Heart right ventricle (tissue), 16 donors: ENCODE data around the gene SPNS2. TPM values are rescaled to one million over a fixed set of nuclear protein-coding genes. Genes with fewer than 3 reads are reported as not detected.

Source experiments
- ATAC-seq, 8 donors: fragments of 200-7000 bp; cut with Tn5 transposase; one replicate each; pipeline ENCODE4 v1.9.1; 2020; ENCODE audit warnings: mild to moderate bottlenecking in 8 of 8, moderate library complexity in 8 of 8, moderate number of reproducible peaks in 1 of 8
- DNase-seq, 2 donors: peaks; one replicate each; pipeline ENCODE4 v3.0.0-alpha.2; 2020
- H3K27ac ChIP-seq, 10 donors: fragments of 200-600 bp; sonication (generic) in 2 of 10; one replicate each; pipeline versions ENCODE4 v1.5.0 to v1.8.0; 2020 to 2022; ENCODE audit warnings: mild to moderate bottlenecking in 3 of 10
- H3K27me3 ChIP-seq, 7 donors: fragments of 200-600 bp; one replicate each; pipeline ENCODE4 v1.8.0; 2021 to 2022; ENCODE audit warnings: mild to moderate bottlenecking in 2 of 7
- H3K36me3 ChIP-seq, 9 donors: fragments of 200-600 bp; sonication (generic) in 1 of 9; one replicate each; pipeline versions ENCODE4 v1.5.0 to v1.8.0; 2020 to 2022; ENCODE audit warnings: mild to moderate bottlenecking in 2 of 9
- H3K4me1 ChIP-seq, 9 donors: fragments of 200-600 bp; sonication (generic) in 1 of 9; one replicate each; pipeline versions ENCODE4 v1.5.0 to v1.8.0; 2020 to 2022; ENCODE audit warnings: mild to moderate bottlenecking in 4 of 9
- H3K4me3 ChIP-seq, 10 donors: fragments of 200-600 bp; sonication (generic) in 2 of 10; one replicate each; pipeline versions ENCODE4 v1.5.0 to v1.8.0; 2020 to 2022; ENCODE audit warnings: mild to moderate bottlenecking in 7 of 10, moderate library complexity in 2 of 10
- H3K9me3 ChIP-seq, 11 donors: fragments of 200-600 bp in 10 of 11; sonication (generic) in 2 of 11; one replicate each; pipeline versions ENCODE4 v1.5.0 to v1.8.0; 2013 to 2022; ENCODE audit warnings: mild to moderate bottlenecking in 2 of 11, control low read depth in 1 of 11, moderate library complexity in 1 of 11
- CTCF ChIP-seq, 9 donors: fragments of 200-600 bp; sonication (generic) in 2 of 9; IDR thresholded peaks; one replicate each; pipeline versions ENCODE4 v1.5.0 to v1.8.0; 2021 to 2022; ENCODE audit warnings: antibody characterized with exemption in 9 of 9, mild to moderate bottlenecking in 5 of 9, moderate library complexity in 1 of 9
- WGBS, 2 donors: extraction: QIAGEN DNeasy Blood & Tissue Kit; methylation state at CpG; one replicate each; pipeline ENCODE4 v1.1.7; 2013; ENCODE audit warnings: inconsistent platforms in 1 of 2; 5-methylcytosine and 5-hydroxymethylcytosine counted together
- intact Hi-C, 10 donors: fragments of 100-400 bp; cut with DNase I; formaldehyde crosslinking; loops; one replicate each; pipeline versions ENCODE4 v1.11.1 to v1.14.2; 2022
- polyA plus RNA-seq, 2 donors: library from polyadenylated mRNA; stranded (reverse); fragments of 200-250 nt; gene quantifications; one replicate each; pipeline ENCODE4 v1.2.3, GENCODE V29; 2013
- total RNA-seq, 10 donors: library from RNA; stranded (reverse); fragmentation: NEBNext Ultra II Directional in 3 of 10; extraction: Animal tissue kit (Norgen Biotek cat#: 25700) in 3 of 10; gene quantifications; one replicate each; pipeline versions ENCODE4 v1.2.1 to v1.2.4, GENCODE V29; 2021 to 2023
- donor health status: Arrhythmogenic right ventricular cardiomyopathy.
- donor health status: ischemic (EF 13 %, LVEDD 7.1; RV severe dilation, severe dysfunction).
- donor health status: healthy with polysubstance abuse.
- donor health status: DM: no; HTN: yes; CAD: no.
- donor health status: DM: no; HTN: no; CAD: no.
- donor health status: ischemic (EF 25% LVEDD 6.9; RV normal size, moderate dysfunction).
- donor health status: ischemic (EF 25% LVEDD 5.7; RV mildly dilated, moderate dysfunction).
- donor health status: healthy.
- donor health status: DM: yes; HTN: yes; CAD: no.
- donor health status: Ischemic cardiomyopathy.
- donor health status: ischemic (EF 35%, LVEDD 5.7; RV mildly dilated, moderate dysfunction).
- donor health status: nonischemic (EF 11% LVEDD 7.7; RV severe dilation, severe dysfunction).
- donor health status: DM: yes; HTN: yes; CAD: no.
- donor health status: PGD.
- donor health status: ischemic (EF 29% LVEDD 5.4; RV normal size, mild dysfunction).
- donor health status: nonischemic (EF 23%, LVEDD 6.1; RV moderate dilation, normal function).

SPNS2 gene
- total and polyA plus RNA-seq, 12 donors = 4.5 to 27.7 (median 9.8) TPM

- ATAC-seq (no peak), DNase-seq (no peak)
- Histone ChIP-seq H3K36me3 (no peaks in the 10 kb centered on the region), H3K4me3 (no peak overlapping the region), H3K27me3 (peaks cover 0 to 32% (median 18%) of the 10 kb centered on the region in 7 donors), H3K9me3 (no peaks in the 10 kb centered on the region), H3K4me1 (peaks cover 0 to 34% (median 13%) of the 10 kb centered on the region in 9 donors), H3K27ac (no peak overlapping the region)
- intact Hi-C loops = loop anchor here in 1 of 10 donors (5.0 kb wide), 1 partner anchor 48 kb away; no protein-coding TSS in a partner anchor
- no peak for TF ChIP-seq CTCF (IDR thresholded peaks at IDR 0.05)
- 80 to 86% methylated on average over 11 of the region's 11 CpGs for WGBS, 2 donors
Measured at GRCh38 chr17:4579678-4580077, 81.0 kb downstream of the SPNS2 start.

- intact Hi-C loops = loop anchor here in 1 of 10 donors (5.0 kb wide), 1 partner anchor 47 kb away; no protein-coding TSS in a partner anchor
Measured at GRCh38 chr17:4580291-4580690, 81.6 kb downstream of the SPNS2 start.

GRCh38 chr17:4582101-4582501 lies 83.4 kb downstream of the SPNS2 start:
- no peak for DNase-seq
- no peak for ATAC-seq
- Histone ChIP-seq H3K9me3 (no peaks in the 10 kb centered on the region), H3K27me3 (peaks cover 0 to 48% (median 23%) of the 10 kb centered on the region in 7 donors), H3K4me1 (peaks cover 7 to 42% (median 21%) of the 10 kb centered on the region in 9 donors), H3K4me3 (no peak overlapping the region), H3K36me3 (no peaks in the 10 kb centered on the region), H3K27ac (no peak overlapping the region)
- intact Hi-C loops = loop anchor here in 1 of 10 donors (5.0 kb wide), 1 partner anchor 45 kb away; no protein-coding TSS in a partner anchor
- WGBS, 2 donors = 63 to 77% methylated on average over 7 of the region's 7 CpGs
- TF ChIP-seq CTCF (IDR thresholded peaks at IDR 0.05) = no peak

More at GRCh38 chr17:4580291-4580690, 81.6 kb downstream of the SPNS2 start:
- Histone ChIP-seq H3K36me3 (no peaks in the 10 kb centered on the region), H3K4me3 (no peak overlapping the region), H3K9me3 (no peaks in the 10 kb centered on the region), H3K27me3 (peaks cover 0 to 38% (median 23%) of the 10 kb centered on the region in 7 donors), H3K27ac (no peak overlapping the region), H3K4me1 (peaks cover 4 to 39% (median 16%) of the 10 kb centered on the region in 9 donors)
- TF ChIP-seq CTCF (IDR thresholded peaks at IDR 0.05) = no peak
- ATAC-seq (no peak), DNase-seq (no peak)
- WGBS, 2 donors = 63 to 75% methylated on average over 7 of the region's 7 CpGs

GRCh38 chr17:4582691-4583090 lies 84.0 kb downstream of the SPNS2 start:
- peaks cover 7 to 46% (median 26%) of the 10 kb centered on the region in 9 donors for H3K4me1 ChIP-seq
- no peak overlapping the region for H3K4me3 ChIP-seq
- H3K9me3 ChIP-seq = no peaks in the 10 kb centered on the region
- H3K27me3 ChIP-seq = peaks cover 0 to 48% (median 23%) of the 10 kb centered on the region in 7 donors
- no peak for TF ChIP-seq CTCF (IDR thresholded peaks at IDR 0.05)
- WGBS, 2 donors = 78 to 81% methylated on average over 8 of the region's 8 CpGs
- ATAC-seq (no peak), DNase-seq (no peak)
- intact Hi-C loops = loop anchor here in 1 of 10 donors (5.0 kb wide), 1 partner anchor 45 kb away; no protein-coding TSS in a partner anchor
- H3K36me3 ChIP-seq = no peaks in the 10 kb centered on the region
- H3K27ac ChIP-seq = no peak overlapping the region
